T1000 (cell line): ENCODE results near the gene BCKDHA.
A peak's percentile ranks its signal among the peaks of the same experiment; 100 is the strongest.

Experiments
- DNase-seq: peaks from one replicate; lab custom pipeline; 2025; ENCODE audit warnings: mixed read lengths; lab: John Stamatoyannopoulos, UW

Gene BCKDHA

DNA sequence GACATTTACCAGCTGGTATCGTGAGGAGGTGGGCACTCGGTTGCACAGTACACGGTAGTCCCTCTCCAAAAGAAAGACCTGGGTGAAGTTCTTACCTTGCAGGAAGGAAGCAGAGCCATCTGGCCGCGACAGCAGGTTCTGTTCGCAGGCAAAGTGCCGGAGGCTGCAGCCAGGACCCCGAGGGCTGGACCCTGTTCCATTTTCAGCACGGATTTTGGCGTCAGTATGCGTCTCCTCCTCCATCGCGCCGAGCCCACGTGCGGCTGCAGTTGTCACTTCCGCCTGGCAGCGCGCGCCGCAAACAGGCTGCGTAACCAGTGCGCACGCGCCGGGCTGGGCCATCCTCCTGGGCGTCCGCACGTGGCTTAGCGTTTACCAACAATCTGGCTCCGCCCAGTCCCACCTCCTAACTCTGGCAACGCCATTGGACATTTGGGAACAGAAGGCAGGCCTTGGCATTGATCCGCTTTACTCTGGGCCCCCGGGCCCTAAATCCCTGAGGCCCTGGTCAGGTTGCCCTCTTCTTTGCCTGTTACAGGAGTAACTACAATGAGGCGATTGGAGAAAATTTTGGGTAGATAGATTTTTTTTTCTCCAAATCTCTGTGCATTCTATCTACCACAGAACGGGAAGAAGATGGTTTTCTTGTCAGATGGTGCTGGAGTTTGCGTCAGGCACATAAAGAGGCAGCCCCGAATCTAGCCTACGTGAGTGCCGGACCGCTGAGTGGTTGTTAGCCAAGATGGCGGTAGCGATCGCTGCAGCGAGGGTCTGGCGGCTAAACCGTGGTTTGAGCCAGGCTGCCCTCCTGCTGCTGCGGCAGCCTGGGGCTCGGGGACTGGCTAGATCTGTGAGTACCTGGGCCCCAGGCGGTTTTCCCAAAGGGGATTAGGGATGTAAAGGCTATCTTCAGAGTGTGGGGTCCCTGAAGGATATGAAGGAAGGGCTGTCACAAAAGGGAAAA lies at the start of gene BCKDHA, which contains the start of gene EXOSC5:
Gene BCKDHA, plus strand, starts transcription at position 733 of the 964 bp plus-strand sequence. Its CDS starts 10 bp downstream, at position 743.
Gene EXOSC5, minus strand, starts transcription at position 274 of the 964 bp plus-strand sequence. Its CDS starts 31 bp downstream, at position 243.
- DNase-seq = peak; percentile 98

- no peak for DNase-seq
Measured at GRCh38 chr19:41350735-41351338, 46.8 kb upstream of the BCKDHA start.

- peak; percentile 35 for DNase-seq
Measured at GRCh38 chr19:41351339-41352245, 46.0 kb upstream of the BCKDHA start.

GRCh38 chr19:41352279-41352608 lies 45.4 kb upstream of the BCKDHA start:
- DNase-seq = no peak

DNA sequence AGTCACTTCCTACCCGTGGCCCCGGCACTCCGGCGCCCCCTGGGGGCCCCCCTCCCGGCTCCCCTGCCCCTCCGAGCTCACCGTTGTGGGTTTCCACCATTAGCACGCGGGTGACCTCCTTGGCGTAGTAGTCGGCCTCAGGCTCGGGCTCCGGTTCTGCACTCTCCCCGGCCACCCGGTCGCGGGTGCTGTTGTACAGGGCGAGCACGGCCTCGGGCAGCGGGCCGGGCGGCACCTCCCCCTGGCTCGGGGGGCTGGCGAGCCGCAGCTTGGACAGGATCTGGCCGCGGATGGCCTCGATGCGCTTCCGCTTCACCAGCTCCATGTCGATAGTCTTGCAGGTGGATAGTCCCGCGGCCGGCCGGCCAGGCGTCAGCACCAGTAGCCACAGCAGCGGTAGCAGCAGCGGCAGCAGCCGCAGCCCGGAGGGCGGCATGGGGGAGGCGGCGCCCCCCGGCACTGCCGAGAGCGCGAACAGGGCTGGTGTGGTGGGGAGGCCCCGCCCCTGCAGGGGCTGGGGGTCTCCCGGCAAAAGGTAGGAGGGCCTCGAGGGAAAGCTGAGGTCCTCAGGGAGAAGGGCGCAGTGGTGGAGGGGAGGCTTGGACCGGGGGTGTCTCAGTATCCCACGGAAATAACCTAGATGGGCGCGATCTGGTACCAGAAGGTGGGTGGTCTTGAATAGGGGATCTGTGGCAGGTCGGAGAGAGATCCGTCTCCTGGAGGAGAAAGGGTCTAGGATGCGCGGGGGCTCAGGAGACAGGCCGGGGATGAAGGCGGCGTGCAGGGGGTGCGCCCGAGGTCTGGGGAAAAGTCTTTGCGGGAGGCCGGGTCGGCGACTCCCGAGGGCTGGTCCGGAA lies 44.8 kb upstream of the BCKDHA start:
- peak; percentile 29 for DNase-seq

GRCh38 chr19:41353466-41354342 lies 43.9 kb upstream of the BCKDHA start, which contains the start of gene TGFB1:
Gene TGFB1, minus strand, starts transcription at chr19:41353922. Its CDS starts 878 bp downstream, at chr19:41353044.
- peak; percentile 81 for DNase-seq

GRCh38 chr19:41354343-41354953 lies 43.2 kb upstream of the BCKDHA start:
- DNase-seq = no peak

DNA sequence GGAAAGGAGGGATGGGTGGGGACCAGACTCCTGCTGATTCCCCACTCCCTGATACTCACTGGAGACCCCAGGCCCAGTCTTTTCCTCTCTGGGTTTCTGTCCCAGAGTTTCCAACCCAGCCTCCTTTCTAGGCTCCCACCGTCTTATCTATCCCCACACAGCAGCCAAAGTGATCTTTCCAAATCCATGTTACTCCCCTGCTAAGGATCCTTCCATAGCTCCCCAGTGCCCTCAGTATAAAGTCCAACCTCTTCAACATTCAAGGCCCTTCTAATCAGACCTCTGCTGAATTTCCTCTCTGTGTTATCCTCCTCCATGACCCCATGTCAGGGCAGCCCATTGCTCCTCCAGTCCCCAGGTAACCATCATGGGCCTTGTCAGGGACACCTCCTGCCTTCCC lies 42.6 kb upstream of the BCKDHA start:
- DNase-seq = no peak

- no peak for DNase-seq
Measured at GRCh38 chr19:41355802-41356201, 41.8 kb upstream of the BCKDHA start.

GRCh38 chr19:41356984-41357739 lies 40.5 kb upstream of the BCKDHA start:
- no peak for DNase-seq

GRCh38 chr19:41357746-41358145 lies 39.9 kb upstream of the BCKDHA start:
- DNase-seq = no peak

- DNase-seq = no peak
Measured at GRCh38 chr19:41359741-41360140, 37.9 kb upstream of the BCKDHA start.

DNA sequence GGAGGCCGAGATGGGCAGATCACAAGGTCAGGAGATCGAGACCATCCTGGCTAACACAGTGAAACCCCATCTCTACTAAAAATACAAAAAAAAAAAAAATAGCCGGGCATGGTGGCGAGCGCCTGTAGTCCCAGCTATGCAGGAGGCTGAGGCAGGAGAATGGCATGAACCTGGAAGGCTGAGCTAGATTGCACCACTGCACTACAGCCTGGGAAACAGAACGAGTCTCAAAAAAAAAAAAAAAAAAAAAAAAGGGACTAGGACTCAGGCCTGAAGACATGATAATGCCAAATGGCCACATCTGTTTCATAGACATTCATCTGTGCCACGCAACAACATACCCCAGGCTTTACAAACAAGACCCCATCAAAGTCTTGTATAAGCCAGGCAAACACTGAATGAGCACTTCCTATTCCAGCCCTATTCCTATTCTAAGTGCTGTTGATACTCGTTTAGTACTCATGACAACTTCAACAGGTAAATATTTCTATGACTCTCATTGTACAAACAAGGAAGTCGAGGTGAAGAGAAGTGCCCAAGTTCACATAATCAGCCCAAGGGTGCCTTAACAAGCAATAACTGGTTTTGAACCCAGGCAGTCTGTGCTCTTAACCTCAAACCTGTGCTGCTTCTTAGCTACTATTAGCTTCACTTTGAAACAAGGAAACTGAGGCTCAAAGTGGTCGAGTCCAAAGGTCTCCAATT lies 35.3 kb upstream of the BCKDHA start:
- no peak for DNase-seq

DNA sequence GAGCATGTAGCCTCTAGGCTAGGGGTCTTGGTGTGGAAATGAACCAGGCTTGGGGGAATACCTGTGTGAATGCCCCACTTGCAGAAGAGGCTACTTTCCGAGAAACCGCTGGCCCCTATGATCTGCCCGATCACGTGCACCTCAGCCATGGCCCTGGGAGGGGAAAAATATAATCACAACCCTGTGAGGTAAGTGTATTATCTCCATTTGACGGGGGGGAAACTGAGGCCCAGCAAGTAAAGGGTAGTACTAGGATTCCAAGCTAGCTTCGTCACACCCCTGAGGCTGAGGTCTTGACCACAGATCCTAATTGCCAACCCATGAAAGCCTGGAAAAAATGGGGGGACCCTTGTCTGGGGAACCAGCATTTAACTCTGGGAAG lies 34.3 kb upstream of the BCKDHA start:
- DNase-seq = no peak

- DNase-seq = peak; percentile 96
Measured at GRCh38 chr19:41363753-41364523, 33.7 kb upstream of the BCKDHA start, which contains the start of gene B9D2. Gene B9D2, minus strand, starts transcription at chr19:41364149. Its CDS starts 630 bp downstream, at chr19:41363519.

- DNase-seq = no peak
Measured at GRCh38 chr19:41364524-41365391, 32.9 kb upstream of the BCKDHA start.
